Ishikawa (cell line): ENCODE results near the gene TBK1.

ENCODE experiments used
- EP300 ChIP-seq: IDR thresholded peaks from 2 replicates; pipeline ENCODE4 v1.6.1; 2012; ENCODE audit warnings: borderline replicate concordance
- FOXM1 ChIP-seq: IDR thresholded peaks from 2 replicates; pipeline ENCODE4 v1.6.1; 2012; ENCODE audit warnings: low read depth, borderline replicate concordance
- YY1 ChIP-seq: IDR thresholded peaks from 2 replicates; pipeline ENCODE4 v1.6.1; 2012; ENCODE audit warnings: low read depth
- TF ChIP-seq, protein P1 (sequence below): IDR thresholded peaks from 2 replicates; pipeline ENCODE4 v1.6.1; 2012; ENCODE audit warnings: low read depth, mild to moderate bottlenecking
- TF ChIP-seq, protein P2 (sequence below): IDR thresholded peaks from 2 replicates; pipeline ENCODE4 v1.6.1; 2012

DNA sequence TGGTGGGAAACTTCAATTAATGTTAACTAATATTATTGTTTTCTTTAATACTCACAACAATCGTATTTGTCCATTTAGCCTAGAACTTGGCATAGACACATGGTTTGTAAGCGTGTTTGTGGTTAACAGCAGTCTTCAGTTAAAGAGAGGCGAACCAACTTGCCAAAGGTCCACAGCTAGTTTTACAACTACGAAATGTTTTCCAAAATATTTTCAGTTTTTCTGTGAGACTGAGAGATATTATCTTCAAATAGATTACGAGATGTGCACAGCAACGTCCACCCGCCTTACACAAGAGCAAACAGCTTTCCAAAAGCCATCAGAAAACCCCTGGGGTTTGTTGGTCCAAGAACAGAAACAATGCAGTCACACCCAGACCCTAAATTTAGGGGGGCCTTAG lies 99.8 kb downstream of the TBK1 start:
- TF ChIP-seq EP300 (no peak), FOXM1 (no peak), YY1 (no peak)
- TF ChIP-seq, protein P1, sequence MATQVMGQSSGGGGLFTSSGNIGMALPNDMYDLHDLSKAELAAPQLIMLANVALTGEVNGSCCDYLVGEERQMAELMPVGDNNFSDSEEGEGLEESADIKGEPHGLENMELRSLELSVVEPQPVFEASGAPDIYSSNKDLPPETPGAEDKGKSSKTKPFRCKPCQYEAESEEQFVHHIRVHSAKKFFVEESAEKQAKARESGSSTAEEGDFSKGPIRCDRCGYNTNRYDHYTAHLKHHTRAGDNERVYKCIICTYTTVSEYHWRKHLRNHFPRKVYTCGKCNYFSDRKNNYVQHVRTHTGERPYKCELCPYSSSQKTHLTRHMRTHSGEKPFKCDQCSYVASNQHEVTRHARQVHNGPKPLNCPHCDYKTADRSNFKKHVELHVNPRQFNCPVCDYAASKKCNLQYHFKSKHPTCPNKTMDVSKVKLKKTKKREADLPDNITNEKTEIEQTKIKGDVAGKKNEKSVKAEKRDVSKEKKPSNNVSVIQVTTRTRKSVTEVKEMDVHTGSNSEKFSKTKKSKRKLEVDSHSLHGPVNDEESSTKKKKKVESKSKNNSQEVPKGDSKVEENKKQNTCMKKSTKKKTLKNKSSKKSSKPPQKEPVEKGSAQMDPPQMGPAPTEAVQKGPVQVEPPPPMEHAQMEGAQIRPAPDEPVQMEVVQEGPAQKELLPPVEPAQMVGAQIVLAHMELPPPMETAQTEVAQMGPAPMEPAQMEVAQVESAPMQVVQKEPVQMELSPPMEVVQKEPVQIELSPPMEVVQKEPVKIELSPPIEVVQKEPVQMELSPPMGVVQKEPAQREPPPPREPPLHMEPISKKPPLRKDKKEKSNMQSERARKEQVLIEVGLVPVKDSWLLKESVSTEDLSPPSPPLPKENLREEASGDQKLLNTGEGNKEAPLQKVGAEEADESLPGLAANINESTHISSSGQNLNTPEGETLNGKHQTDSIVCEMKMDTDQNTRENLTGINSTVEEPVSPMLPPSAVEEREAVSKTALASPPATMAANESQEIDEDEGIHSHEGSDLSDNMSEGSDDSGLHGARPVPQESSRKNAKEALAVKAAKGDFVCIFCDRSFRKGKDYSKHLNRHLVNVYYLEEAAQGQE, result no peak
- TF ChIP-seq, protein P2, sequence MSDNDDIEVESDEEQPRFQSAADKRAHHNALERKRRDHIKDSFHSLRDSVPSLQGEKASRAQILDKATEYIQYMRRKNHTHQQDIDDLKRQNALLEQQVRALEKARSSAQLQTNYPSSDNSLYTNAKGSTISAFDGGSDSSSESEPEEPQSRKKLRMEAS, result no peak
